ENCODE results near the gene CDK1.
A peak's percentile ranks its signal among the peaks of the same experiment; 100 is the strongest.

CDK1 gene

DNA sequence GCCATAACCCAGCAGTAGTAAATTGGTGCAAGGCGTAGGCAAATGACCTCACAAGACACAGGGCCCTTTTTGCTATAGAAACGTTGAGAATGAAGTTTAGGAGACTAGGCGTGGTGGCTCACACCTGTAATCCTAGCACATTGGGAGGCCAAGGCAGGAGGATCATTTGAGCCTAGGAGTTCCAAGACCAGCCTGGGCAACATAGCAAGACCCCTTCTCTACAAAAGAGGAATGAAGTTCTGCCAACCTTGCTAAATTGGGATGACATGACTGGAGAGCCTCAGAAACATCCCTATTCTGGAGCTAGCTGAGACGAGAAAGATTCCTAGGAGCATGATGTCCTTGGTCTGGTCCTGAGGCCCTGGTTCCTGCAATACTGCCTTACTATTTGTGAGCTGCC, 20.6 kb downstream of the CDK1 start:
- H3K4me1 ChIP-seq (ENCODE audit: control insufficient read depth, insufficient read depth, low read length, poor library complexity, severe bottlenecking): no peaks in the 10 kb centered on the region
- no peak overlapping the region for H3K27ac ChIP-seq (ENCODE audit: low read depth, low read length, severe bottlenecking)
- no peaks in the 10 kb centered on the region for H3K9me3 ChIP-seq (ENCODE audit: control insufficient read depth, low read length)
- peaks cover 41% of the 10 kb centered on the region for H3K36me3 ChIP-seq (ENCODE audit: control insufficient read depth, insufficient read depth, low read length)
- WGBS, 2 experiments (ENCODE audit: insufficient coverage in 2 of 2): 75% methylated on average over 4 of the region's 4 CpGs; no CpG with 5 or more reads in 1 of the 2 experiments
- H3K4me3 ChIP-seq (ENCODE audit: extremely low read depth, insufficient read depth, low read length, poor library complexity, severe bottlenecking): no peak overlapping the region

DNA sequence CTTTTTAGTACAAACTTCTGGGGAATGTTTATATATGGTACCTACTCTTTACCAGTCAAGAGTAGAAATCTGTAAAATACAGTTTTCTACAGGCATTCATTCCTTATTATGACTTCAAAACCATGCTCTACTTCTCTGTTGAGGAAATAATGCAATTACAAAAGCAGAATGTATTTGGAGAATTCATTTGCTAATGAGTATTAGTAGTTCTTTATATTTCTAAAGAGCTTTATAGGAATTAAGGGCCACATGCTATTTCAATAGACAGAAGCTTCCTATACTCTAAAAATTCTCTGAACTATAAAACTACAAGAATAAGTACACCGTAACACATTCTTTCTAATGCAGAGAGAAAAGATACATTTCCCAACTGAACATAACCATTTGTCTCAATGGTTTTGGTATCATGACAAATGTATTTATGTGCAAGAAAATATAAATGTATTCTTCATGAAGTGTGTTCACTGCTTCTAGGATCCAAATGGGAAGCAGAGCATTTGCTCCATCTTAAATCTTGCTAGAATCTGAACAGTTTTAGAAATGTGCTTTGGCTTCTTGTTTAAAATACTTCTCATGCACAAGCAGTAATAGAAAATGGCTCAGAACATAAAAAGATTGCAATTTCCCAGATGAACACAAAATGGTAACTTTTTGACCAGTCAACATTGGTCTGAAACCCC, 21.8 kb downstream of the CDK1 start:
- WGBS, 2 experiments (ENCODE audit: insufficient coverage in 2 of 2): 100% methylated on average over 1 of the region's 1 CpG; no CpG with 5 or more reads in 1 of the 2 experiments
- Histone ChIP-seq H3K36me3 (ENCODE audit: control insufficient read depth, insufficient read depth, low read length) (peaks cover 37% of the 10 kb centered on the region), H3K4me1 (ENCODE audit: control insufficient read depth, insufficient read depth, low read length, poor library complexity, severe bottlenecking) (no peaks in the 10 kb centered on the region), H3K27ac (ENCODE audit: low read depth, low read length, severe bottlenecking) (no peak overlapping the region), H3K4me3 (ENCODE audit: extremely low read depth, insufficient read depth, low read length, poor library complexity, severe bottlenecking) (no peak overlapping the region), H3K9me3 (ENCODE audit: control insufficient read depth, low read length) (no peaks in the 10 kb centered on the region)

DNA sequence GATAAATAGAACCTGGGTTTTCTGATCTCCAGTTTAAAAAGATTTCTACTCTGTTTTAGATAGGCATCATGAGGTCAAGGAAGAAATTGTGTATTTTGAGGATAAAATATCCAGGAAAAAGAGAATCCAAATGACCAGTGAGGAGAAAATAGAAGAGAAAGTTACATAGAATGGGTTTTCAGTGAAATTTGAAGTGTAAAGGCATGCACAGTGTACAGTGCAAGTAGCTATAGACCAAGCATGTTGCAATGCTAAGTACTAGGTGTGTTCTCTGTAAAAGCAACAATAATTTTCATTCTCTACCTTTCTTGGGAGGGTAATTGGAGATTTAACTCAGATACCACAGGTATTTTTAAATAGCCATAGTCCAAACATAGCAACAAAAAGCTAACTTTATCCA, 22.6 kb downstream of the CDK1 start:
- H3K9me3 ChIP-seq (ENCODE audit: control insufficient read depth, low read length): no peaks in the 10 kb centered on the region
- no peaks in the 10 kb centered on the region for H3K4me1 ChIP-seq (ENCODE audit: control insufficient read depth, insufficient read depth, low read length, poor library complexity, severe bottlenecking)
- no peak overlapping the region for H3K4me3 ChIP-seq (ENCODE audit: extremely low read depth, insufficient read depth, low read length, poor library complexity, severe bottlenecking)
- H3K36me3 ChIP-seq (ENCODE audit: control insufficient read depth, insufficient read depth, low read length): peaks cover 29% of the 10 kb centered on the region
- no peak overlapping the region for H3K27ac ChIP-seq (ENCODE audit: low read depth, low read length, severe bottlenecking)

DNA sequence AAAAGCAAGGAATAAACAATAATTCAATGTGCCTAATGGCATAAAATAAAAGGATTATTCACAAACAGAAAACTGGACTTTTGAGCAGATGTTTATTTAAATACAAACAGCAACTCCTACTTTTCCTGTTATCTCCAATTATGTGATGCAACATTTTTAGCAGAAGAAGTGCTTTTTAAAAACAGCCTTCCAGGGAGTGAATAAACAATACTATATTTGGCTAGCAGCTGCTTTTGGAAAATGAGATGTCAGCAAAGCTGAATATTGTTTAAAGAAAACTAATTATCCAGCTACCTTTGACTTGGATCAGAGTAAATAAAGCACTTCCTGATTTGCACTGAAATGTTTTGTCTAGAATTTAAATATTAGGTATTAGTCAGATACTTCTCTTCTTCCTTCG, 23.2 kb downstream of the CDK1 start:
- Histone ChIP-seq H3K4me3 (ENCODE audit: extremely low read depth, insufficient read depth, low read length, poor library complexity, severe bottlenecking) (no peak overlapping the region), H3K9me3 (ENCODE audit: control insufficient read depth, low read length) (no peaks in the 10 kb centered on the region), H3K36me3 (ENCODE audit: control insufficient read depth, insufficient read depth, low read length) (peaks cover 23% of the 10 kb centered on the region), H3K4me1 (ENCODE audit: control insufficient read depth, insufficient read depth, low read length, poor library complexity, severe bottlenecking) (no peaks in the 10 kb centered on the region), H3K27ac (ENCODE audit: low read depth, low read length, severe bottlenecking) (no peak overlapping the region)
- WGBS, 2 experiments (ENCODE audit: insufficient coverage in 2 of 2): no CpG with 5 or more reads among the region's 1 CpG

DNA sequence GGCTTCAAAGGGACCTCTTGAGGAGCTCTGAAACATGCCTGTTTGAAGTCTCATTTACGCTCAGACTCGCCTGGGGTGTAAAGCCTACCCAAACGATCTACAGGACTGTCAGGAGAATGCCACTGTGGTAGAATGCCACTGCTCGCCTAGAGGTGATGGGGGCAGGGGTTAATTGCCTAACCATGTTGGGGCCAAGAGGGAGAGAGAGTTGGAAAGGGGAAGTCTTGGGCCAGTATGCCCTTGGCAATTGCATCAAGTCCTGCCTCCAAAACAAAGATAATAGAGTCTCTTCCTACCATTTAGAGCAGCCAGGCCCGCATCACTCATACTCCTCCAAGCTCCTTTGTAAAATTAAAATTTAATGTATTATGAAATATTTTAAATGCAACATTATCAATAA, 25.2 kb downstream of the CDK1 start:
- Histone ChIP-seq H3K27ac (ENCODE audit: low read depth, low read length, severe bottlenecking) (no peak overlapping the region), H3K36me3 (ENCODE audit: control insufficient read depth, insufficient read depth, low read length) (peaks cover 13% of the 10 kb centered on the region), H3K4me3 (ENCODE audit: extremely low read depth, insufficient read depth, low read length, poor library complexity, severe bottlenecking) (no peak overlapping the region), H3K4me1 (ENCODE audit: control insufficient read depth, insufficient read depth, low read length, poor library complexity, severe bottlenecking) (peaks cover 4% of the 10 kb centered on the region), H3K9me3 (ENCODE audit: control insufficient read depth, low read length) (no peaks in the 10 kb centered on the region)
- WGBS, 2 experiments (ENCODE audit: insufficient coverage in 2 of 2): 76 to 79% methylated on average over 3 to 4 of the region's 5 CpGs

DNA sequence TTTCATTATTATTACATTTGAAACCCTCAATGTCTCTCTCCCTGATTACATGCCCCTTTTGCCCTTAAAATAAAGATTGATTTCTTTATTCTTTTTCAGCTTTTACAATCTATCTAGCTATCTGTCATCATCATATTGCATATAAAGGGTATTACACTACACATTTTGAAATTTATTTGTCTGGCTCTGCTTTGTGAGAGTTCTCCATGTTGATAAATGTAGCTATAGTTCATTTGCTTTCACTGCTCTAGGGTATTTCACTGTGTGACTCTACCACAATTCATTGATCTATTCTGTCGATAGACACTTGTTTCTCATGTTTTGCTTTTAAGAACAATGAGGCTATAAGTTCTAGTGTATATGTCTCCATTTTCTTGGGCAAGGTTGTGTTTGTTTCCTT, 25.6 kb downstream of the CDK1 start:
- H3K4me1 ChIP-seq (ENCODE audit: control insufficient read depth, insufficient read depth, low read length, poor library complexity, severe bottlenecking): peaks cover 4% of the 10 kb centered on the region
- H3K4me3 ChIP-seq (ENCODE audit: extremely low read depth, insufficient read depth, low read length, poor library complexity, severe bottlenecking): no peak overlapping the region
- H3K9me3 ChIP-seq (ENCODE audit: control insufficient read depth, low read length): no peaks in the 10 kb centered on the region
- peaks cover 11% of the 10 kb centered on the region for H3K36me3 ChIP-seq (ENCODE audit: control insufficient read depth, insufficient read depth, low read length)
- no peak overlapping the region for H3K27ac ChIP-seq (ENCODE audit: low read depth, low read length, severe bottlenecking)
- WGBS, 2 experiments (ENCODE audit: insufficient coverage in 2 of 2): no CpG with 5 or more reads among the region's 1 CpG

DNA sequence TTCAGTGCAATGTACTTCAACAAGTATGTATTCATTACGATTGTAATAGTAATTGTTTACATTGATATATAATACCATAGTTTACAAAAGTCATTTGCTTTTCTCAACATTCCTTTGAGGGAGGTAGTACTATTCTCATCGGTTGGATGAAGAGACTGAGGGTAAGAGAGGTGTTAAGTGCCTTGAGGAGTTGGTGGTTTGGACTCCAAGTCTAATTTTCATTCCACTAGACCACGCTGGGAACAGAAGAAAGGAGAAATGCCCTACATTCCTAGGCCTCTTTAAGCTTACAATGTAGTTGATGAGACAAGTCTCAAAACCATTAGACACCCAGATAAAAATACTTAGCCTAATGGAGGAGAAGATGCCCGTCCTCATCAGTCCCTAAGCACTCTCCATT, 28.6 kb downstream of the CDK1 start:
- H3K27ac ChIP-seq (ENCODE audit: low read depth, low read length, severe bottlenecking): no peak overlapping the region
- no peaks in the 10 kb centered on the region for H3K9me3 ChIP-seq (ENCODE audit: control insufficient read depth, low read length)
- H3K4me1 ChIP-seq (ENCODE audit: control insufficient read depth, insufficient read depth, low read length, poor library complexity, severe bottlenecking): peaks cover 4% of the 10 kb centered on the region
- peaks cover 8% of the 10 kb centered on the region for H3K36me3 ChIP-seq (ENCODE audit: control insufficient read depth, insufficient read depth, low read length)
- no CpG with 5 or more reads among the region's 4 CpGs for WGBS, 2 experiments (ENCODE audit: insufficient coverage in 2 of 2)
- H3K4me3 ChIP-seq (ENCODE audit: extremely low read depth, insufficient read depth, low read length, poor library complexity, severe bottlenecking): no peak overlapping the region

DNA sequence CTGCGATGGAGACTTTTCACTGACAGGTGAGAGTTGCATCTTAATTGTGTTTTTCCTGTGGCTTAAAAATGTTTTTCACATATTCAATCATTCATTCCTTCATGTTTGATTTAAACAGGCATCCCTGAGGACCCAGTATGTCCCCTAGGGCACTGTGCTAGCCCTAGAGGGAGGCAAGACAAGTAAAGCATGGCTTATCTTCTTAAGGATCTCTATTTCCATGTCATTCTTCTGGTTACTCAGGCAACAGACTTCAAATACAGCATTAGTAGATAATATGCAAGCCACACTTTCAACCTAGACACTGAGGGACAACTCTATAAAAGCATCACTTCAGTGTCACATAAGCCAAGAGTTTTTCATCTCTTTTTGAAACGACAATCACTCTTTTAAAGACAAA, 29.2 kb downstream of the CDK1 start:
- peaks cover 4% of the 10 kb centered on the region for H3K4me1 ChIP-seq (ENCODE audit: control insufficient read depth, insufficient read depth, low read length, poor library complexity, severe bottlenecking)
- peaks cover 8% of the 10 kb centered on the region for H3K36me3 ChIP-seq (ENCODE audit: control insufficient read depth, insufficient read depth, low read length)
- no peaks in the 10 kb centered on the region for H3K9me3 ChIP-seq (ENCODE audit: control insufficient read depth, low read length)
- H3K27ac ChIP-seq (ENCODE audit: low read depth, low read length, severe bottlenecking): no peak overlapping the region
- H3K4me3 ChIP-seq (ENCODE audit: extremely low read depth, insufficient read depth, low read length, poor library complexity, severe bottlenecking): no peak overlapping the region
- WGBS, 2 experiments (ENCODE audit: insufficient coverage in 2 of 2): no CpG with 5 or more reads among the region's 2 CpGs

DNA sequence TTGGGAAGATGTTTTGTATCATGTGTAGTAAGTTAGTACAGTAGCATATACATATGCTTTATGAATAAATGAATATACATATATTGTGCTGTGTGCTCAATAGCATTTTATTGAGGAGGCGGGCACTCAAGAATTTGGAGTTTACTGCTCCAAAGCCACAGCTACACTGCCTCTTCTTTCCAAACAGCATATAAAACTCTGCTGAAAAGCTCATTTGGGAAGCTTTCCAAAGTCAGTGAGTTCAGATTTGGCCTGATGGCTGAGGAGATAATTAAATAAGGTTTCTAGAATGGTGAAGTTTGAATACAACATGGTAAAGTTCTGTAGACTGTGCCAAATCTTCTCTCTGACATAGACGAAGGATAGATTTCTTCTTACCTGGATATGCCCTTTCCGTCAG, 29.8 kb downstream of the CDK1 start:
- peaks cover 7% of the 10 kb centered on the region for H3K36me3 ChIP-seq (ENCODE audit: control insufficient read depth, insufficient read depth, low read length)
- no peak overlapping the region for H3K4me3 ChIP-seq (ENCODE audit: extremely low read depth, insufficient read depth, low read length, poor library complexity, severe bottlenecking)
- 80 to 100% methylated on average over 1 to 2 of the region's 3 CpGs for WGBS, 2 experiments (ENCODE audit: insufficient coverage in 2 of 2)
- no peak overlapping the region for H3K27ac ChIP-seq (ENCODE audit: low read depth, low read length, severe bottlenecking)
- H3K4me1 ChIP-seq (ENCODE audit: control insufficient read depth, insufficient read depth, low read length, poor library complexity, severe bottlenecking): peaks cover 4% of the 10 kb centered on the region
- H3K9me3 ChIP-seq (ENCODE audit: control insufficient read depth, low read length): no peaks in the 10 kb centered on the region

DNA sequence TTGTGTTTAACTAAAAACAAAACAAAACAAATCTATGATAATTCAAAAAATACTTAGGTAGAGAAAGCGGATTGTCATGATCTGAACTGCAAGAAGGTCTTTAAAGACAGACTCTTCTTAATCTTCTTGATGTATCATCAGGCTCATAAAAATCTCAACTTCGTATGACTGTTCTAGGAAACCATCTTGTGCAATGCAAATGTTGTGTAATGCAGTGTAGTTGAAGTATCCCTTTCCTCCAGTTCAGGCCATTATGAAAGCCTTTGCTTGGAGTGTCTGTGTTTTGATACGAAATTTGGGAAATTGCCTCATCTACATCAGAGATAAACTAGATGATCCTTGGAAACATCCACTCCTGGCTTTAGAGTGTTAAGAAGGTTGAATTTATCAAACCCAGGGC, 30.9 kb downstream of the CDK1 start:
- Histone ChIP-seq H3K27ac (ENCODE audit: low read depth, low read length, severe bottlenecking) (no peak overlapping the region), H3K9me3 (ENCODE audit: control insufficient read depth, low read length) (no peaks in the 10 kb centered on the region), H3K4me3 (ENCODE audit: extremely low read depth, insufficient read depth, low read length, poor library complexity, severe bottlenecking) (no peak overlapping the region), H3K4me1 (ENCODE audit: control insufficient read depth, insufficient read depth, low read length, poor library complexity, severe bottlenecking) (peaks cover 4% of the 10 kb centered on the region), H3K36me3 (ENCODE audit: control insufficient read depth, insufficient read depth, low read length) (peaks cover 3% of the 10 kb centered on the region)
- WGBS, 2 experiments (ENCODE audit: insufficient coverage in 2 of 2): 100% methylated on average over 1 of the region's 3 CpGs; no CpG with 5 or more reads in 1 of the 2 experiments

DNA sequence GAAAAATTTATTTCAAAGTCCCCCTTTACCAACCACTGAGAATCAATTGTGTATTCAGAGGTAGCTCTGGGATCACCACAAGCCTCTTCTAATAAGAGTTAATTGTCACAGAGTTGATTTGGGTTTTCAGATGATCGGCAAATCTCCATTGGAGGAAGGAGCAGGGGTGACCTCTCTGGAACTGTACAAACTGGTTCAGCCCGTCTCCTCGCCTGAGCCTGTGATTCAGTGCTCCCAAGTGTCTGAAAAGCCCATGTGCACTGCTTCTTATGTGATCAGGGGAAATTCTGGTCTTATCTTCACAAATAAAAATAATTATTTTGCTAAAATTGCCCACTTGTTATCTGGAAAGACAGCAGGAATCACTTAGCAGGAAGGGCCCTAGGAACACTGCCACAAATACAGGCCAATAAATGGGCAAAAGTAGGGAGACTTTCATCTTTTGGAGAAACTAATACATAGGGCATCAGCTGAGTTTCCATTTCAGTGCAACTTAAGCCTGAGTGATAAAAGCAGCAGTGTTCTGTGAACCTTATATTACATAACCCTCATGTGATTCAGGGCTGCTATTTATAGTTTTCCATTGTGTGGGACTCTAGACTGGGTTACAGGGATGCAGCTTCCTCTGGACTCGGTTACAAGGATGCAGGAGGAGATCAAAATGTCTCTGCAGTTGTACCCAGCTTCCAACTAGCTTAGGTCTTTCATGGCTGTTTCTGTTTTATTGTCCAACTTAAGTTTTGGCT, 32.3 kb downstream of the CDK1 start:
- no peak overlapping the region for H3K4me3 ChIP-seq (ENCODE audit: extremely low read depth, insufficient read depth, low read length, poor library complexity, severe bottlenecking)
- H3K27ac ChIP-seq (ENCODE audit: low read depth, low read length, severe bottlenecking): peak overlapping the region; percentile 30
- H3K36me3 ChIP-seq (ENCODE audit: control insufficient read depth, insufficient read depth, low read length): peaks cover 3% of the 10 kb centered on the region
- peaks cover 4% of the 10 kb centered on the region for H3K4me1 ChIP-seq (ENCODE audit: control insufficient read depth, insufficient read depth, low read length, poor library complexity, severe bottlenecking)
- WGBS, 2 experiments (ENCODE audit: insufficient coverage in 2 of 2): 88 to 94% methylated on average over 2 of the region's 4 CpGs
- no peaks in the 10 kb centered on the region for H3K9me3 ChIP-seq (ENCODE audit: control insufficient read depth, low read length)

Measured in mesodermal cell (in vitro differentiated cells).